AG08396 (cell line): ENCODE measurements around the gene ADNP2.
"Not testable (repeated sequence)": the region's sequence is repeated elsewhere in the genome, so short reads cannot be mapped to it uniquely, and the experiment has no call there.

Experiments used
- DNase-seq: peaks from one replicate; pipeline ENCODE4 v3.0.0; 2012; ENCODE audit warnings: low spot score, mixed read lengths

Gene ADNP2

DNA sequence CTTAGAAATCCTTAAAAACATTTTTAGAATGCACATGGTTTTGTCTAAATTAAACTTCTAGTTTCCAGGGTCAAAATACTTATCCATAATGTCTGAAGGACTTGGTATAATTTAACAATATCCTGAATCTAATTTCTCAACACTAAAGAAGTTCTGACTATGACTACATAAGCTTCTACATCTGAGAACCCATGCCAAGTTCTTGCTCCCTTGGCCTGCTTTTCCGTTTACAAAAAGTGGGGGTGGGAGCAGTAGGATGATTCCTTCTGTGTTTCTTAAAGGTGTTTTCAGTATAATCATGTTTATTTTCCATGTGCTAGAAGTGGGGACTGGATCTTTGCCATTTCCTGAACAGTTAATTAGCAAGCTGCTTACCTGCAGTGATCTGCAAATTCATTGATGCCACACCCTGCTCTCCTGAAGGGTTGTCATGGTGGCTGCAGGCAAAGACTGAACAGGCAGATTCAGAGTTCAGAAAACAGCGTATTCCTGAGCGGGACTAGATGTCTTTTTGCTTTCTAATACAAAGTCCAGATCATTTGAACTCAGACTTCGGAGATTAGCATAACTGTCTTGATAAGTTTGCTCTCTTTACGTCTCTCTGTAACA lies 36.2 kb downstream of the ADNP2 start:
- no peak for DNase-seq

DNA sequence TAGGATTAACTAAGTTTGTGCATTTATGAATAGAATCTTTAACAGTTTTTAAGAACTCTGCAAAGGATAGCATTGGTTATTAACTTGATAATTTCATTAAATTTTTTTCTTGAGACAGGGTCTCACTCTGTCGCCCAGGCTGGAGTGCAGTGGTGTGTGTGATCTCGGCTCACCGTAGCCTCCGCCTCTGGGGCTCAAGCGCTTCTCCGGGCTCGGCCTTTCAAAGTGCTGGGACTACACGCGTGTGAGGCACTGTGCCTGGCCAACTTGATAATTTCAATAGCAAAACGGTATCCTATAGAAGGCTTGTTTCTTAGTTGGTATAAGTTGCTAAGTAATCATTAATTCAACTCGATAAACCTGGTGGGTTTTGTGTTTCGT lies 38.0 kb downstream of the ADNP2 start:
- DNase-seq: no peak

DNA sequence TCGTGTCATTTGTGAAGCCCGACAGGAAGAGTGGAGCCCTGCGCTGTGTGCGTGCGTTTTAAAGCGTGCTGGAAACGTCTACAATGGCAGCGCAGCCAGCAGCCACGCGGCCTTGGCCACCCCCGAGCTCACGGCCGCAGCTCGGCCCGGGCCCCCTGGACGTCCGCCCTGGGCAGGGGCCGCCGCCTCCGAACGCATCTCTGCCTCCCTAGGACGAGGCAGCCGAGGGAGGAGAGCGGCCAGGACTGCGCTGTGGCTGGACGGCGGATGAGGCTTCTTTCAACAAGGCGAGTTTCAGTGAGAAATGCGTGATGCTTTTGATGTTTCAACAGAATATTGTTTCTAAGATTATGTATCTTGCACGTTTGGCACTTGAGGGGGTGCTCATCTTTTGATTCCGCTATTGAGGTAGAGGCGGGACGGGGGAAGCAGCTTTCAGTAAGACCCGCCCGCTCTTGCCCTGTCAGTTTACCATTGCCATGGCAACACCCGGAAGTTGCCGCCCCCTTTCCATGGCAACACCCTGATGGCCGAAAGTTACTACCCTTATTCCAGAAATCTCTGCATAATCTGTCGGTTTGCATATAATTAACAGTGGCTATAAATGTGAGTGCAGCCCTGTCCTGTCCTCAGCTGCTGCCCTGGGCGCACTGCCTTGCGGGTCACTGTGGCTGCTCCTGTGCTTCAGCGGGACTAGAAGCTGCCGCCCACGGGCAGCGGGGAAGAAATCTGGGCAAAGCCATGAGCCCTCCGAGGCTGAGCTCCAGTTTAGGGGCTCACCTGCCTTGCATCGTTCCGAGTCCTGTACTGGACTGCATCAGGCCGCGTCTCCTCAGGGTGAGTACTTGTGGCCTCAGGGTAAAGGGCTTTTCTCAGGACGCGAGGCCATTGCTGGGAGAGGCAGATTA lies 38.6 kb downstream of the ADNP2 start:
- peak; percentile 89 for DNase-seq

DNA sequence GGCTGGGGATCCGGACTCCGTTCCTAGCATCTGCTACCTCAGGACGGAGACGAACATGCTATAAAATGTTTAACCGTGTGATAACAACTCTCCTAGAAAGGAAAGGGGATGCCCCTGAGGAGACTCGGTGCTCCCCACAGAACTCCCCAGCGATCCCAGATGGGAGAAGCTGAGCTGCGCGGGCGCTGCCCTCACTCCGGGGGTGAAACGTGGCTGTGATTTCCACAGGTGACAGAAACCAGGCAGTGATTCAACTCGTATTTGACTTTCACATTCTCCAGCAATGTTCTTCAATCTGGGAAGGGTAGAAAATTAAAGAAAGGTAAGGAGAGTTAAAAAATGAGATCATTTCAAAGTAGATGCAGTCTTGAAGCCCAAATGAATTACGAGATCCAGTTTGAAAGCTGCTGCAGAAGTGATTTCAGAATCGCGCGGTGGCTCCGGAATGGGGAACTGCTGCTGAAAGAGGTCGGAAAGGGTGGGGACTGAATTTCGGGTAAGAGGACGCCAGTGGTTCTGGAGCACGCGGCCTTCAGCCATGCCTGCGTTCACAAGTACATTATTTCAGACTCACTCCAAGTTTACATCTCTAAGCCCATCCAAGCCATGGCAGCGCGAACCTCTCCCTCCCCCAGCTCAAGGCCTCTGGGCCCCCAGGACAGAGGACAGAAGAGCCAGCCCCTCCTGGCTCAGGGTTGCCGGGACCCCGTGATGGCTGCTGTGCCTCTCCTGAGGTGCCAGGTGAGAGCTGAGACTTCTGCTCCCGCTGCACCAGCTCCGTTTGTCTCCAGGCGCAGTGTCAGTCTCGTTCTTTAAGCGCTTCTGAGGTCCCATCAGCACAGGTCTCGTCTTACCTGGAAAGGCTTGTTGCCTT lies 39.5 kb downstream of the ADNP2 start:
- DNase-seq: no peak

DNA sequence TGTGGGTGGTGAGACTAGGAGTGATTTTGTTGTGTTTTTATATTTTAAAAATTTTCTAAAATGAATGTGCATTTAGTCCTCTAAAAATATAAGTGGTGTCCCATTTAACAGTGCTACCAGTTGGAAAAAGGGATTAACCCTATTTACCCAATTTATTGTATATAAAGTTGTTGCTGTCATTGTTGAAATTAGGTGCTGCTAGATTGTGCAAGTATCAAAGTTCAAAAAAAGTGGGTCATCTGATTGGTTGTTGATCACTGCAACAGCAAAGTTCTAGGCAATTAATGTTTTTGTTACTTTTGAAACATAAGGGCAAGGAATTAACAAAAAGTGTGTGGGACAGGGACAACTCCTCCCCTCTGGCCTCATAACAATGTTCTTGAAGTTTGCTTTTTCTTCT lies 40.6 kb downstream of the ADNP2 start:
- DNase-seq: no peak

DNA sequence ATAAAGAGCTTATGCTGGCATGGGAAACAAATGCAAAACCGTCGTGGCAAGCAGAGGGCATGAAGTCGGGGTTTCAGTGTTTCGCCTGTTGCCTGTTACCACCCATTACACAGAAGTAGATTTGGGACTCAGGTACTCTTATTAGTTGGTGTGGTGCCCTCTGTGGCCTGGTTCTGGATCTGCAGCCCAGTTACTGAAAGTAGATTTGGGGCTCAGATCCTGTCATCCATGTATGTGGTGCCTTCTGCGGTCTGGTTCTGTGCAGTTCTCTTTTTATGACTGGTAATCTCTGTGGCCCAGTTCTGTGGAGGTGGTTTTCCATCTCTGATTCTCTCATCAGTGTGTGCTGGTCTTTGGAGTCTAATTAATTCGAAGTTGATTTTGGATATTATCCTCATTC lies 45.2 kb downstream of the ADNP2 start:
- DNase-seq: no peak

DNA sequence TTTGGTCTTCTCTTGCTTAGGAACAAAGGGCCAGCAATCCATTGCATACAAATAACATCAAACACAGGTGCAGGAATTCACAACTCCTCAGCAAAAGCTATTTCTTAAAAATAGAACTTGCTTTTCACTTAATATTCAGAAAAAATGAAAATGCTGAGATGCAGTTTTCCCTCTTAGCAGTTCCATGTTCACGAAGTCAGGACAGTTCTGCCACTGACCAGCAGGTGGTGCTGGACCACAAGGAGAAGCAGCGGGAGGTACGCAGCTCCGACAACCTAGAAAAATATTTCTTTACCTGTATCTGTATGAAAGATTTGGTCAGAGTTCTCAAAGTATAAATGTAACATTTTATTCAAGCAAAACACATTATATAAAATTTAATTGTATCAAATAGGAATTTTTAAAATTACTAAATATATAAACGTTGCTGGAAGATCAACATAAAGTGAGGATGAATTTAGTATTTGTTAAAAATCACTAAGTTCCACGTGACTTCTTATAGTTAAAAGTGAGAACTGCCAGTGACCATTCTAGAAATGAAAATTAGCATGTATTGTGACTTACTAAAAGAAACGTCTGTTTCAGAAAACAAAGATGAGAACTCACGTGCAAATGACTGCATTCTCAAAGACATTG lies 48.8 kb downstream of the ADNP2 start:
- peak; percentile 77 for DNase-seq

DNA sequence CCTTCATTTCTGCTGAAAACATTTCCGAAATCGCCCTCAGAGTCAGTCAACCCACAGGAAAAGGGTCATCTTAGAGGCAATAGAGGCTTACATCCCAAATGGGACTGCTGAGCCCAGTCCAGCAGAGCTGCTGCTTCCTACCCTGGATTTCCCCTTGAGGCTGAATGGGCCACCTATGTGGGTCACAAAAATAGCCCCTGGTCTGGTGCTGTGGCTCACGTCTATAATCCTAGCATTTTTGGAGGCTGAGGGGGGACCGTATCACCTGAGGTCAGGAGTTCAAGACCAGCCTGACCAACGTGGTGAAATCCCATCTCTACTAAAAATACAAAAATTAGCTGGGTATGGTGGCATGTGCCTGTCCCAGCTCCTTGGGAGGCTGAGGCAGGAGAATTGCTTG lies 49.3 kb downstream of the ADNP2 start:
- DNase-seq: no peak

DNA sequence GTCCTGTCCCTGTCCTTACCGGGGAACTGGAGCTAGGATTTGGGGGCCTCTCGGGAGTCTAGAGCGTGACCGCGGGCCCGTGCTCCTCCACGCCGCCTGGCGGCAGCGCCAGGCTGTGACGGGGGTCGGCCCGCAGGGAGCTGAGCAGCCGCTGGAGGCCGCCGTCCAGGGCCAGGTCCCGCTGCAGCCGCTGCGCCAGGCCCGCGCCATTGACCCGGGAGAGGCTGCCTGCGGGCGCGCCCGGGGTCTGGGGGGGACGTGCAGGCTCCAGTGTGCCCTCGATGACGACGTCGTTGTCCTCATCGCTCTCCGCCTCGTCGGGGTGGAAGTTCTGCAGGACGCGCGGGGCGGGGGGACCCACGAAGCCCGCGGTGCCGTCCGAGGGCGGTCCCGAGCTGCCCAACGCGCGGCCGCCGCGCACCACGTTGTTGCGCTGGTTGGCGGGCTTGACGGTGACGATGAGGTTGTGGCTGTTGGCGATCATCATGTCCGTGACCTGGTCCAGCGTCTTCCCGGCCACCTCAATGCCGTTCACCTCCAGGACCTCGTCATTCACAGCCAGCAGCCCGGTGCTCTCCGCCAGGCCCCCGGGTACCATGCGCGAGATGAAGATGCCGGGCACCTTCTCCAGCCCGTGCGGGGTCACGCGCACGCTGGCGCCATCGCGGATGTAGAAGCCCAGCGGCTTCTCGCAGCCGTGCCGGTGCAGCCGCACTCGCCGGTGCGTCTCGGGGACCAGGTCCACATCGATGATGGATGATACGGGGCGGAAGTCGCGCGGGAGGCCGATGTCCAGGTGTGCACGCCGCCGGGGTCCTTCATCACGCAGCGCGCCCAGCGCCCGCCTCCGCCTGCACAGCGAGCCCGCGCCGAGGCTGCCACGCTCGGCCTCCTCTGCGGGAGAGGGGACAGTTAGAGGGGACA lies 50.9 kb downstream of the ADNP2 start:
- DNase-seq: no peak

DNA sequence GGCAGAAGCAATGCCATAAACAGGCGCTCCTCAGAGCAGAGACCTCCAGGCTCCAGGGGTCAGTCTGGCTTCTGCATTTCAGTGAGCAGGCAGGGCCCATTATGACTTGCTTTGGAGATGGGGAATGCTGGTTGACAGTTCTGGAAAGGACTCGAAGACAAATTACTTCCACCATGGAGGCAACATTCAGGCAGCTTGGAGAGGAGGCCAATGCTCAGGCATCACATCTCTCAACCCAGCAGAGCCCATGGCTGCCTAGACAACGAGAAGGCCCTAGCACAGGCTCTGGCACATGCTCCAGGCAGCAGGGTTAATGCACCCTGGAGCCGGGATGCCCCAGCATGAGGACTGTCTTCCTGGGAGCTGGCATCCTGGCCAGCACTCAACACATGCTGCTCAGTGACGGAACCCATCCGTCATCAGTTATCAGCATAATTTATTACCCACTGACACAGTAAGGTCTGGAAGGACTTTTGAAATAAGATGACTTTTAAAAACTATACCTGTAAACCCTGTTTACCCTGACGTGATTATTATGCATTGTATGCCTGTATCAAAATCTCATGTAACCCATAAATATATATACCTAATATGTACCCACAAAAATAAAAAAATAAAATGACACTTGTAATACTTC lies 52.8 kb downstream of the ADNP2 start:
- no peak for DNase-seq

DNA sequence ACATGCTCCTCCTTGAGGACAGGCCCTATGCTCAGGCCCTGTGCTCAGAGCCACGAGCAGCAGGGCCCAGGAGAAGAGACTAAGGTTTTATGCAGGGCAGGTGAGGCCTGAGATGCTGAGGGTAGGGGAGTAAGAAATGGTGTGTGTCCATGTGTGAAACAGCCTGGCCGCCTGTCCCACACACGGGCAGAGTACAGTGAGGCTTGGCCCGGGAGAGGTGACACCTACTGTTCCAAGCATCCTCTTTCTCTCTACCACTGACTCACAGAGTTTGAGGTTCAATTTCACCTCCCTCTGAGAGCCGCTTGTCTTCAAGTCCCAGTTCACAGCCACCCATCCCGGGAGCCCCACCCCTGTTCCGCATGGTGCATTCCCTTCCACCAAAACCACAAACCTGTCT lies 54.1 kb downstream of the ADNP2 start:
- no peak for DNase-seq

DNA sequence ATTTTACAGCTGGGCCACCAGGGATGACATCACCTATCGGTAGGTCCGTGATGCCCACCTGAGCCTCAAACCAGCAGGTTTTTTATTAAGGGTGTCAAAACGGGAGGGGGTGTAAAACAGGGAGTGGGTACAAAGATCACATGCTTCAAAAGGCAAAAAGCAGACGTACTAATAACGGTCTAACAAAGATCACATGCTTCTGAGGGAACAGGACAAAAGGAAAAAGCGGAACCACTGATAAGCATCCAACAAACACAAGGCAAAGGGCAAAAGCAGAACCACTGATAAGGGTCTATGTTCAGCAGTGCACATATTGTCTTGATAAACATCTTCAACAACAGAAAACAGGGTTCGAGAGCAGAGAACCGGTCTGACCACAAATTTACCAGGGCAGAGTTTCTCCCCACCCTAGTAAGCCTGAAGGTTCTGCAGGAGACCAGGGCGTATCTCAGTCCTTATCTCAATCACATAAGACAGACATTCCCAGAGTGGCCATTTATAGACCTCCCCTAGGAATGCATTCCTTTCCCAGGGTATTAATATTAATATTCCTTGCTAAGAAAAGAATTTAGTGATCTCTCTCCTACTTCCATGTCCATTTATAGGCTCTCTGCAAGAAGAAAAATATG lies 55.8 kb downstream of the ADNP2 start:
- not testable (repeated sequence) for DNase-seq

DNA sequence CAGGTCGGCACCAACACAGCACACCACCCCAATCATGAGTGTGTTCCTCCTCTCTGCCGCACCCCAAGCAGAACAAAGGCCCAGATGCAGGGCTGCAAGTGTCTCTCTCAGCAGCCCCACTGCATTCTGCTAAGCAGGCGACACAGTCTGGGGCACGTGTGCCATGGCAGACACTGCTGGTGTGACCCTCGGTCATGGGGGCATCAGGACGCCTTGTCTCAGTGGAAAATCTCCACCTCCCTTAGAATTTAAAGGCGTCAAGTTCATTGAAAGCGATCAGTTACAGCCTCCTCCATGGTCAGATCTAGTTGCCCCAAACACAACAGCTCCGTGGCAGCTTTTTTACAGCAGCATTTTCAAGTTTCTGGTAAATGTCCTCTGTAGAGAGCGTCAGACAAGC lies 57.2 kb downstream of the ADNP2 start:
- DNase-seq: no peak

DNA sequence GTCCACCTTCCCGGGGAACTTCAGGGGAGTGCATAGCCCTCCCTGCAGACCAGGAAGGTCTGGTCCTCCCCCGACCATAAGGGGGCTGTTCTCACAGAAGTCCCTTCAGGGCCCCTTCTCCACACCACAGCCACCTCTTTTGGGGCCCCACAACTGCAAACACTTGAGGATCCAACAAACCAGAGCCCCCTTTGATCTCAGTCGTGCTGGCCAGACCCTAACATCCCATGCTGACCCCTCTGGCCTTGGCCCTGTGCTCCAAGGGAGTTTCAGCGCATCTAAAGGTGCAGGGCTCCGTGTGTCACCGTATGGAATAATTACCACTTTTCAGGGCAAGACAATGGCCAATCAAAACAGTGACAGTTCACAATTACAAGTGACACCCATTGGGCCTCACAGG lies 57.7 kb downstream of the ADNP2 start:
- DNase-seq: no peak

DNA sequence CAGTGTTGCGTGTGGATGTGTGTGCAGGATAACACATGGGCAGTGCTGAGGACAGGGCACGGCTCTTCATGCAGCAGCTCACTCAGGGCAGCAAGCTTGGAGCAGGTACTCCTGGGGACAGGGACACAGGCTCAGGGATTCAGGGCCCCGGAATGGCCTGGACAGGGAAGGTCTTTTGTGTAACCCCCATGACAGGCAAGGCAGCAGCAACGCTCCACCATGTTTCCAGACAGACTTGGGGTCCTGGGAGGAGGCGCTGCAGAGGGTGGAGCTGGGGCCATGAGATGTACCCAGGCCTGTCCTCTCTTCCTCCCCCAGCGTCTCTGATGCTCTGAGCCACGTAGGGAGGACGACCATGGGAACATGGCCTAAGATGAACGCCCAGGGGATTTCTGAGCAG lies 58.3 kb downstream of the ADNP2 start:
- no peak for DNase-seq

DNA sequence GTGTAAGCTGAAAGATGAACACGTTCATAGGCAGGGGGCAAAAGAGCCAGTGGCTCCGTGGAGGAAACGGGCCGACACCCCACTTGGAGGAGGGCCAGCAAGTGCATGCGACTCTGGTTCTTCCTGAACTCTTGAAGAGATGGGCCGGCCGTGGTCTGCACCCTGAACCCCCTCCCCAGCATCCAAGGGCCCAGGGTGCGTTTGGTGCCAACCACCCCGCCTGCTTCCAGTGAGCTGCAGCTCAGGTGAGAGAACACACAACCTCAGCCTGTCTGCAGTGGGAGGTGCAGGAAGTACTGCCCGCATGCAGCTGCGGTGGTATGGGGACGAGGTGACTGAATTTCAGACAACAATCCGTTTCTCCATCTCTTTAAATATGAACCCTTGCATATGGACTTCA lies 58.9 kb downstream of the ADNP2 start:
- no peak for DNase-seq

DNA sequence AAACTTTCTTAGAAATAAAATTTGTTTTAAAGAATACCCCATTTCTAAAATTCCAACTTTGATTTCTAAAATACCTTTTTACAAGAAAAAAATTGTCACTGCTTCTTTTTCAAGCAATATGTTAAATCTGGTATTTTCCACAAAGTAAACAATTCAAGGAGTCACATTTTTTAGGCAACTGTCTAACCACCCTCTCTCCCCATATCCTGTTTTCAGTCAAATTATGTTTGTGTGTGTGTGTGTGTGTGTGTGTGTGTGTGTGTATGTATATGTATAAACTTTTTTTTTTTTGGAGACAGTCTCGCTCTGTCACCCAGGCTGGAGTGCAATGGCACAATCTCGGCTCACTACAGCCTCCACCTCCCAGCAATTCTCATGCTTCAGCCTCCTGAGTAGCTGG lies 59.3 kb downstream of the ADNP2 start:
- no peak for DNase-seq

DNA sequence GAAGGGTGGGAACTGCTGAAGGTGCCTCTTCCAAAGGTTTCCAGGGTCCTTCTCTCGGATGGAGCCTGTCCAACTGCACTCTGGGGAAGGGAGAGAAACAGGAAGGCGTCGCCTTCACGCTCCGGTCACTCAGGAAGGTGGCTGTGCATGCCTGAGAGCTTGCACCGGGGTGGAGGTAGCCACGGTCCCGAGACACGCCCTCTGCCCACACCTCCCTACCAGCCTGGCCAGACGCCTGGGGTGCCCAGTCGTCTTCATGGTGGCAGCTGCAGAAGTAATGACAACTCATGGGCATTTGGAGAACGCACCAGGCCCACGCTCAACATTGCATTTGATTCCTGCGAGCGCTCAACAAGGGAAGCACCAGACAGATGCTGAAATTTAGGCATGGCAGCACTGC lies 59.9 kb downstream of the ADNP2 start:
- DNase-seq: no peak

DNA sequence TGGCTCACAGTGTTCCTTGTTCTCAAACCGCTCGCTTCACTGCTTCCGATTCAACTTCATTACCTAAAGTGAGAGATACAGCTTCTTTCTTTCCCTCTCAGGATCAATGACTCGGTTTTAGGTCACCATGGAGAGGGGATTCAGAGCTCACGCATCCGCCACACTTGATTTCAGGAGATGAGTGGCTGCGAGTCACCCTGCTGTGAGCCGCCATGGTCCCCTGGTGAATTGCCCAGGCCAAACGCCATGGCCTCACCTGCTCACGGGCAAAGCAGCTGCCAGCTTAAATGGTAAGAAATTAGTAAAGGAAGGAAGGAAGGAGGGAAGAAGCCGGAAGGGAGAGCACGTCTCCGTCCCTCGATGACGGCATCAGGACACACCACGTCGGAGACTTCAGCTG lies 60.5 kb downstream of the ADNP2 start:
- DNase-seq: no peak

DNA sequence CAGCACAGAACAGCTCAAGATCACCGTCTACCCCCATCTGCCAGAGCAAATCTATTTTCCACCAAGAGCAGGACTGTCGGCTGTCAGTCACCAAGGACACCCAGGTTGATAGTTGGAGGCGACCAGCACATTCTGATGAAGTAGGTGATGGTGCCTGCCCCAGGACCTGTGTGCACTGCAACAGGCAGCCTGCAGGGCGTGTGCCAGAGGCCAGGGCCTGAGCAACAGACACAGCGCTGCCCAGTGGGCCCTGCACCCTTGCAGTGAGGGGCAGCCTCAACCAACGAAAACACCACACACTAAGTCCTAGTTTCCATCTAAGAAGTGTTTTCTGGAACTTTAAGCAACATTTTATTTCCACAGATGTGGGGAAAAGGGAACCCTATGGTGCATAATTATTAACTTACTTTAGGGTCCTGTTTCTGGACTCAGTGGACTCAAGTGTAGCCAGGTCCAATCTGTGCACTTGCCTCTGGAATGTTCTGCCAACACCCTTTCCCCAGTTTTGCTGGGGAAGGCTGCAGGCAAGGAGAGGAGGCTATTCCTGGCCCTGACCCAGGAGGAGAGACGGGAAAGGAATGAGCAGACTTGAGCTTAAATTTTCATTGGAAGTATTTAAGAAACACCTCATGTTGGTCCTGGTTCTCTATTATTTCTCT lies 61.5 kb downstream of the ADNP2 start:
- no peak for DNase-seq
